GM12878 (cell line): ENCODE results near the gene GRIN2D. TPM values are rescaled to one million over a fixed set of nuclear protein-coding genes. Genes with fewer than 3 reads are reported as not detected.

ENCODE experiments used
- ATF7 ChIP-seq: fragments of 450-650 bp; IDR thresholded peaks from 2 replicates; pipeline ENCODE4 v1.6.1; 2016; ENCODE audit warnings: low read depth, mild to moderate bottlenecking
- CBX5 ChIP-seq: sonication (generic); IDR thresholded peaks from 2 replicates; pipeline ENCODE4 v1.6.1; 2016; ENCODE audit warnings: low read depth, moderate library complexity, mild to moderate bottlenecking, inconsistent platforms
- CEBPB ChIP-seq, 2 experiments: fragments of 150-350 bp in 1 of 2; IDR thresholded peaks; 2 replicates each; pipeline ENCODE4 v1.6.1; 2012 to 2014; ENCODE audit warnings: low read depth in 2 of 2, low read length in 2 of 2, borderline replicate concordance in 1 of 2, inconsistent platforms in 1 of 2
- FOXM1 ChIP-seq: IDR thresholded peaks from 2 replicates; pipeline ENCODE4 v1.6.1; 2012; ENCODE audit warnings: low read depth, mild to moderate bottlenecking, inconsistent platforms, low read length, moderate library complexity
- HDAC2 ChIP-seq: fragments of 200-600 bp; sonication (generic); IDR thresholded peaks from 2 replicates; pipeline ENCODE4 v1.6.1; 2017
- HDGF ChIP-seq: fragments of 450-650 bp; IDR thresholded peaks from 2 replicates; pipeline ENCODE4 v1.6.1; 2016; ENCODE audit warnings: antibody characterized with exemption
- MTA3 ChIP-seq: IDR thresholded peaks from 2 replicates; pipeline ENCODE4 v1.6.1; 2012; ENCODE audit warnings: low read length, inconsistent platforms, borderline replicate concordance
- NFYB ChIP-seq: IDR thresholded peaks from 2 replicates; pipeline ENCODE4 v1.6.1; 2011; ENCODE audit warnings: low read depth, mild to moderate bottlenecking, low read length, improper control_type of control experiment, moderate library complexity; ENCODE audit not compliant: insufficient read depth
- RB1 ChIP-seq: fragments of 450-650 bp; formaldehyde crosslinking; IDR thresholded peaks from 2 replicates; pipeline ENCODE4 v1.6.1; 2017; ENCODE audit warnings: mild to moderate bottlenecking, borderline replicate concordance
- RCOR1 ChIP-seq: conservative IDR thresholded peaks from 2 replicates; pipeline ENCODE4 v1.6.1; 2012; ENCODE audit warnings: low read depth, low read length, improper control_type of control experiment
- SREBF2 ChIP-seq: IDR thresholded peaks from 2 replicates; pipeline ENCODE4 v1.6.1; 2012; ENCODE audit warnings: mild to moderate bottlenecking, low read length
- TCF7 ChIP-seq: IDR thresholded peaks from 2 replicates; pipeline ENCODE4 v1.6.1; 2014; ENCODE audit warnings: antibody characterized with exemption, borderline replicate concordance
- YBX1 ChIP-seq: fragments of 450-650 bp; IDR thresholded peaks from 2 replicates; pipeline ENCODE4 v1.6.1; 2016; ENCODE audit warnings: antibody characterized with exemption
- ZBED1 ChIP-seq: IDR thresholded peaks from 2 replicates; pipeline ENCODE4 v1.6.1; 2016; ENCODE audit warnings: borderline replicate concordance
- ZBTB4 ChIP-seq: fragments of 450-650 bp; formaldehyde crosslinking; IDR thresholded peaks from 2 replicates; pipeline ENCODE4 v1.4.0; 2022; ENCODE audit warnings: mild to moderate bottlenecking, moderate library complexity
- ZNF384 ChIP-seq: IDR thresholded peaks from 2 replicates; pipeline ENCODE4 v1.6.1; 2012; ENCODE audit warnings: low read depth, mild to moderate bottlenecking, low read length, improper control_type of control experiment, borderline replicate concordance
- ZNF687 ChIP-seq: fragments of 450-650 bp; IDR thresholded peaks from 2 replicates; pipeline ENCODE4 v1.6.1; 2017; ENCODE audit warnings: mild to moderate bottlenecking, moderate library complexity
- ZZZ3 ChIP-seq: IDR thresholded peaks from 2 replicates; pipeline ENCODE4 v1.6.1; 2011; ENCODE audit warnings: low read depth; ENCODE audit not compliant: control insufficient read depth, insufficient read length
- polyA plus RNA-seq, 11 experiments: library from polyadenylated mRNA; depleted of rRNA in 4 of 11; unstranded in 6 of 11; stranded (reverse) in 5 of 11; fragments of >200 nt; fragmentation: Nextera tagmentation in 4 of 11; fragmentation: Illumina TruSeq in 1 of 11; extraction: Ambion mirVana in 4 of 11; extraction: Trizol in 1 of 11; gene quantifications; 1 replicate in 1 of 11; 2 replicates in 10 of 11; pipeline versions ENCODE4 v1.2.1 to v1.2.3, GENCODE V29; 2011 to 2016; ENCODE audit warnings: inconsistent platforms in 2 of 11, missing spikeins in 2 of 11, low read depth in 1 of 11
- total RNA-seq, 4 experiments: library from RNA; depleted of rRNA in 3 of 4; stranded (reverse); fragments of >200 nt in 3 of 4; fragmentation: Illumina TruSeq in 1 of 4; extraction: Trizol in 1 of 4; gene quantifications; 2 replicates each; pipeline versions ENCODE4 v1.2.1 to v1.2.3, GENCODE V29; 2013 to 2021
- TF ChIP-seq, protein P1 (sequence below): IDR thresholded peaks from 2 replicates; pipeline ENCODE4 v1.6.1; 2011; ENCODE audit warnings: mild to moderate bottlenecking, low read depth, low read length, moderate library complexity; ENCODE audit not compliant: insufficient replicate concordance
- TF ChIP-seq, protein P2 (sequence below): fragments of 450-650 bp; formaldehyde crosslinking; IDR thresholded peaks from 2 replicates; pipeline ENCODE4 v1.5.0; 2022; ENCODE audit warnings: mild to moderate bottlenecking, missing genetic modification characterization

Gene GRIN2D
- total and polyA plus RNA-seq, 10 of the 15 experiments (the other 5 are each of a cell fraction or from before 2014, with no cell fraction given) = 0.03 to 0.38 (median 0.04) TPM; not detected in 3

DNA sequence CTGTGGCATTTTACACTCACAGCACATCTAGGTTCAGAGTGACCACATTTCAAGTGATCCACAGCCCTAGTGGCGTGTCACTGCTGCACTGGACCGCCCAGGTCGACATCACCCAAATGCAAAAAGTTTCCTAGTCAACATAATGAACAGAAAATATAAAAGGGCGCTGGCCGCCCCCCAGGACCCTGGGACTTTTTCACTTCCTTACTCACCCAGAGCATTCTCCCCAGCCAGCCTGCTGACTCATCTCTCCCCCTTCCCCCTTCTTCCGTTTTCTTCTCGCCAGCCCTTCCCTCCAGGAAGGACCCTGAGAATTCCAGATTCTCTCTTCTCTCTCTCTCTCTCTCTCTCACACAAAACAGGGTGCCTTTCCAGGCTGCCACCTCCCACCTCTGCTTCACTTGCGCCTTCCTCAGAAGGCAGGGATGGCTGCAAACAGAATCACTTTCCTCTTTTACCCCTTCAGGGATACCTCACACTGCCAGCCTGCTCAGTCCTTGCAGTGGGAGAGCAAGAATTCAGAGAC is 31.3 kb downstream of the GRIN2D start (continued):
- TF ChIP-seq ZBTB4 (CRISPR knock-in tag) (no peak), HDGF (no peak), HDAC2 (no peak), RB1 (no peak), TCF7 (no peak), ZZZ3 (no peak), MTA3 (0 out of 2 replicates have a peak, but pooled peaks have one; percentile 41), CEBPB (IDR thresholded peaks at IDR 0.05; ENCODE audit: borderline replicate concordance in 1 of 2, low read depth in 2 of 2, low read length in 2 of 2) (no peak), ZNF384 (no peak), RCOR1 (no peak), FOXM1 (no peak), SREBF2 (no peak), ATF7 (0 out of 2 replicates have a peak, but pooled peaks have one; percentile 50), NFYB (no peak), YBX1 (no peak), ZBED1 (no peak), CBX5 (no peak), ZNF687 (no peak)
- TF ChIP-seq, protein P1, sequence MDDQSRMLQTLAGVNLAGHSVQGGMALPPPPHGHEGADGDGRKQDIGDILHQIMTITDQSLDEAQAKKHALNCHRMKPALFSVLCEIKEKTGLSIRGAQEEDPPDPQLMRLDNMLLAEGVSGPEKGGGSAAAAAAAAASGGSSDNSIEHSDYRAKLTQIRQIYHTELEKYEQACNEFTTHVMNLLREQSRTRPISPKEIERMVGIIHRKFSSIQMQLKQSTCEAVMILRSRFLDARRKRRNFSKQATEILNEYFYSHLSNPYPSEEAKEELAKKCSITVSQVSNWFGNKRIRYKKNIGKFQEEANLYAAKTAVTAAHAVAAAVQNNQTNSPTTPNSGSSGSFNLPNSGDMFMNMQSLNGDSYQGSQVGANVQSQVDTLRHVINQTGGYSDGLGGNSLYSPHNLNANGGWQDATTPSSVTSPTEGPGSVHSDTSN = no peak
- TF ChIP-seq, protein P2, sequence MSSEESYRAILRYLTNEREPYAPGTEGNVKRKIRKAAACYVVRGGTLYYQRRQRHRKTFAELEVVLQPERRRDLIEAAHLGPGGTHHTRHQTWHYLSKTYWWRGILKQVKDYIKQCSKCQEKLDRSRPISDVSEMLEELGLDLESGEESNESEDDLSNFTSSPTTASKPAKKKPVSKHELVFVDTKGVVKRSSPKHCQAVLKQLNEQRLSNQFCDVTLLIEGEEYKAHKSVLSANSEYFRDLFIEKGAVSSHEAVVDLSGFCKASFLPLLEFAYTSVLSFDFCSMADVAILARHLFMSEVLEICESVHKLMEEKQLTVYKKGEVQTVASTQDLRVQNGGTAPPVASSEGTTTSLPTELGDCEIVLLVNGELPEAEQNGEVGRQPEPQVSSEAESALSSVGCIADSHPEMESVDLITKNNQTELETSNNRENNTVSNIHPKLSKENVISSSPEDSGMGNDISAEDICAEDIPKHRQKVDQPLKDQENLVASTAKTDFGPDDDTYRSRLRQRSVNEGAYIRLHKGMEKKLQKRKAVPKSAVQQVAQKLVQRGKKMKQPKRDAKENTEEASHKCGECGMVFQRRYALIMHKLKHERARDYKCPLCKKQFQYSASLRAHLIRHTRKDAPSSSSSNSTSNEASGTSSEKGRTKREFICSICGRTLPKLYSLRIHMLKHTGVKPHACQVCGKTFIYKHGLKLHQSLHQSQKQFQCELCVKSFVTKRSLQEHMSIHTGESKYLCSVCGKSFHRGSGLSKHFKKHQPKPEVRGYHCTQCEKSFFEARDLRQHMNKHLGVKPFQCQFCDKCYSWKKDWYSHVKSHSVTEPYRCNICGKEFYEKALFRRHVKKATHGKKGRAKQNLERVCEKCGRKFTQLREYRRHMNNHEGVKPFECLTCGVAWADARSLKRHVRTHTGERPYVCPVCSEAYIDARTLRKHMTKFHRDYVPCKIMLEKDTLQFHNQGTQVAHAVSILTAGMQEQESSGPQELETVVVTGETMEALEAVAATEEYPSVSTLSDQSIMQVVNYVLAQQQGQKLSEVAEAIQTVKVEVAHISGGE (CRISPR knock-in tag) = no peak
